Thoracic aorta (tissue), 2 donors: Measurements from ENCODE around the gene PLA1A. TPM values are rescaled to one million over a fixed set of nuclear protein-coding genes. Genes with fewer than 3 reads are reported as not detected.

Experiments
- ATAC-seq: fragments of 150-250 bp; one replicate; pipeline ENCODE4 v1.8.0; 2017; ENCODE audit warnings: low read depth; ENCODE audit not compliant: insufficient number of reproducible peaks, low FRiP score
- DNase-seq: peaks from one replicate; pipeline ENCODE4 v3.0.0-alpha.2; 2020; ENCODE audit warnings: low spot score
- H3K27ac ChIP-seq, 2 donors: fragments of 200-600 bp; sonication (generic); 1 replicate in 1 of 2; 2 replicates in 1 of 2; pipeline ENCODE4 v1.5.1; 2016; ENCODE audit warnings: mild to moderate bottlenecking in 2 of 2, moderate library complexity in 2 of 2
- H3K27me3 ChIP-seq: fragments of 200-600 bp; sonication (generic); replicated peaks from 2 replicates; pipeline ENCODE4 v1.6.0; 2016; ENCODE audit warnings: mild to moderate bottlenecking; ENCODE audit not compliant: insufficient read depth
- H3K36me3 ChIP-seq: fragments of 200-600 bp; sonication (generic); one replicate; pipeline ENCODE4 v1.5.1; 2016
- H3K4me1 ChIP-seq, 2 donors: fragments of 200-600 bp; sonication (generic); 1 replicate in 1 of 2; 2 replicates in 1 of 2; pipeline versions ENCODE4 v1.5.1 to v1.6.0; 2016; ENCODE audit warnings: low read depth in 2 of 2, mild to moderate bottlenecking in 1 of 2; ENCODE audit not compliant: control insufficient read depth in 1 of 2
- H3K4me3 ChIP-seq: fragments of 200-600 bp; sonication (generic); 2 replicates; pipeline ENCODE4 v1.5.1; 2016; ENCODE audit warnings: mild to moderate bottlenecking
- H3K9me3 ChIP-seq: fragments of 200-600 bp; sonication (generic); 2 replicates; pipeline ENCODE4 v1.5.1; 2016
- CTCF ChIP-seq: fragments of 200-600 bp; sonication (generic); IDR thresholded peaks from one replicate; pipeline ENCODE4 v1.5.1; 2019; ENCODE audit warnings: antibody characterized with exemption
- total RNA-seq, 2 donors: library from RNA; depleted of rRNA; stranded (reverse); fragments of >200 nt; gene quantifications; one replicate each; pipeline versions ENCODE4 v1.1.0 to v1.2.3, GENCODE V29; 2016

Gene PLA1A
- total RNA-seq, 2 donors from 2014 or later: 4.9 to 20.8 TPM

GRCh38 chr3:119616056-119616455 is 18.4 kb downstream of the PLA1A start:
- no peak for ATAC-seq

GRCh38 chr3:119619094-119619493 is 21.4 kb downstream of the PLA1A start:
- ATAC-seq (no peak), DNase-seq (no peak)
- Histone ChIP-seq H3K4me3 (no peak overlapping the region), H3K27ac (no peak overlapping the region), H3K4me1 (no peaks in the 10 kb centered on the region), H3K36me3 (no peaks in the 10 kb centered on the region), H3K27me3 (no peaks in the 10 kb centered on the region), H3K9me3 (no peaks in the 10 kb centered on the region)
- no peak for TF ChIP-seq CTCF

More at GRCh38 chr3:119616056-119616455, 18.4 kb downstream of the PLA1A start:
- Histone ChIP-seq H3K4me1 (no peaks in the 10 kb centered on the region), H3K27me3 (no peaks in the 10 kb centered on the region), H3K27ac (no peak overlapping the region), H3K36me3 (no peaks in the 10 kb centered on the region), H3K4me3 (no peak overlapping the region), H3K9me3 (no peaks in the 10 kb centered on the region)
- no peak for TF ChIP-seq CTCF
- DNase-seq: no peak

GRCh38 chr3:119620899-119621298 is 23.2 kb downstream of the PLA1A start:
- Histone ChIP-seq H3K4me1 (no peaks in the 10 kb centered on the region), H3K4me3 (no peak overlapping the region), H3K9me3 (no peaks in the 10 kb centered on the region), H3K27me3 (no peaks in the 10 kb centered on the region), H3K36me3 (no peaks in the 10 kb centered on the region), H3K27ac (no peak overlapping the region)
- no peak for ATAC-seq
- DNase-seq: no peak
- TF ChIP-seq CTCF: no peak

- no peaks in the 10 kb centered on the region for H3K36me3 ChIP-seq
- ATAC-seq (no peak), DNase-seq (no peak)
- peaks cover 13 to 25% of the 10 kb centered on the region in 2 donors for H3K4me1 ChIP-seq
- no peak overlapping the region for H3K27ac ChIP-seq
- no peaks in the 10 kb centered on the region for H3K27me3 ChIP-seq
- H3K9me3 ChIP-seq: no peaks in the 10 kb centered on the region
- no peak overlapping the region for H3K4me3 ChIP-seq
- no peak for TF ChIP-seq CTCF
Observed at GRCh38 chr3:119624002-119624720, 26.5 kb downstream of the PLA1A start.

GRCh38 chr3:119625451-119626153 is 27.9 kb downstream of the PLA1A start:
- Histone ChIP-seq H3K4me1 (peaks cover 27 to 39% of the 10 kb centered on the region in 2 donors), H3K4me3 (no peak overlapping the region), H3K27ac (no peak overlapping the region), H3K36me3 (no peaks in the 10 kb centered on the region), H3K9me3 (no peaks in the 10 kb centered on the region), H3K27me3 (no peaks in the 10 kb centered on the region)
- DNase-seq: no peak
- no peak for ATAC-seq
- no peak for TF ChIP-seq CTCF
